Smooth muscle cell (in vitro differentiated cells): ENCODE data around the gene NYAP1. TPM values are rescaled to one million over a fixed set of nuclear protein-coding genes. Genes with fewer than 3 reads are reported as not detected.

ENCODE experiments used
- DNase-seq: peaks from one replicate; lab custom pipeline; 2025; ENCODE audit not compliant: unreplicated experiment; lab: John Stamatoyannopoulos, UW
- H2AFZ ChIP-seq: fragments of 200-600 bp; sonication (generic); 2 replicates; pipeline ENCODE4 v1.6.0; 2016; ENCODE audit warnings: antibody characterized with exemption, low read depth, mild to moderate bottlenecking
- H3F3A ChIP-seq: fragments of 200-600 bp; sonication (generic); 2 replicates; pipeline ENCODE4 v1.6.0; 2017; ENCODE audit warnings: antibody characterized with exemption, low read depth
- H3K27ac ChIP-seq: fragments of 200-600 bp; sonication (generic); 2 replicates; pipeline ENCODE4 v1.5.1; 2016; ENCODE audit warnings: low read depth, mild to moderate bottlenecking
- H3K27me3 ChIP-seq: fragments of 200-600 bp; sonication (generic); 2 replicates; pipeline ENCODE4 v1.6.1; 2016; ENCODE audit warnings: low read depth, mild to moderate bottlenecking
- H3K36me3 ChIP-seq: fragments of 200-600 bp; sonication (generic); 2 replicates; pipeline ENCODE4 v1.5.1; 2016; ENCODE audit warnings: low read depth
- H3K4me1 ChIP-seq: fragments of 200-600 bp; sonication (generic); 2 replicates; pipeline ENCODE4 v1.5.1; 2016; ENCODE audit warnings: low read depth
- H3K4me2 ChIP-seq: fragments of 200-600 bp; sonication (generic); 2 replicates; pipeline ENCODE4 v1.6.0; 2016; ENCODE audit warnings: mild to moderate bottlenecking
- H3K4me3 ChIP-seq: fragments of 200-600 bp; sonication (generic); 2 replicates; pipeline ENCODE4 v1.5.1; 2016; ENCODE audit warnings: mild to moderate bottlenecking
- H3K79me2 ChIP-seq: fragments of 200-600 bp; sonication (generic); 2 replicates; pipeline ENCODE4 v1.6.0; 2016; ENCODE audit warnings: low read depth, mild to moderate bottlenecking
- H3K9ac ChIP-seq: fragments of 200-600 bp; sonication (generic); 2 replicates; pipeline ENCODE4 v1.6.0; 2016; ENCODE audit warnings: low read depth
- H3K9me3 ChIP-seq: fragments of 200-600 bp; sonication (generic); replicated peaks from 2 replicates; pipeline ENCODE4 v1.5.1; 2016; ENCODE audit warnings: low read depth
- H4K20me1 ChIP-seq: fragments of 200-600 bp; sonication (generic); 2 replicates; pipeline ENCODE4 v1.6.0; 2016; ENCODE audit warnings: low read depth
- WGBS: methylation state at CpG from one replicate; pipeline ENCODE4 v1.1.7; 2016; ENCODE audit warnings: low lambda C conversion rate; 5-methylcytosine and 5-hydroxymethylcytosine counted together
- polyA plus RNA-seq: library from polyadenylated mRNA; unstranded; fragments of >200 nt; fragmentation: Nextera tagmentation; extraction: Ambion mirVana; gene quantifications from 2 replicates; pipeline ENCODE4 v1.2.1, GENCODE V29; 2016
- total RNA-seq: library from RNA; depleted of rRNA; stranded (reverse); fragments of >200 nt; gene quantifications from 2 replicates; pipeline ENCODE4 v1.2.3, GENCODE V29; 2014
- TF ChIP-seq, protein P1 (sequence below): fragments of 200-600 bp; sonication (generic); IDR thresholded peaks from 2 replicates; pipeline ENCODE4 v1.5.1; 2017; ENCODE audit warnings: borderline replicate concordance, mild to moderate bottlenecking, antibody characterized with exemption; ENCODE audit not compliant: insufficient read depth, poor library complexity, severe bottlenecking

NYAP1 gene
- total and polyA plus RNA-seq, 2 experiments from 2014 or later: 2.3 TPM; not detected in 1

DNA sequence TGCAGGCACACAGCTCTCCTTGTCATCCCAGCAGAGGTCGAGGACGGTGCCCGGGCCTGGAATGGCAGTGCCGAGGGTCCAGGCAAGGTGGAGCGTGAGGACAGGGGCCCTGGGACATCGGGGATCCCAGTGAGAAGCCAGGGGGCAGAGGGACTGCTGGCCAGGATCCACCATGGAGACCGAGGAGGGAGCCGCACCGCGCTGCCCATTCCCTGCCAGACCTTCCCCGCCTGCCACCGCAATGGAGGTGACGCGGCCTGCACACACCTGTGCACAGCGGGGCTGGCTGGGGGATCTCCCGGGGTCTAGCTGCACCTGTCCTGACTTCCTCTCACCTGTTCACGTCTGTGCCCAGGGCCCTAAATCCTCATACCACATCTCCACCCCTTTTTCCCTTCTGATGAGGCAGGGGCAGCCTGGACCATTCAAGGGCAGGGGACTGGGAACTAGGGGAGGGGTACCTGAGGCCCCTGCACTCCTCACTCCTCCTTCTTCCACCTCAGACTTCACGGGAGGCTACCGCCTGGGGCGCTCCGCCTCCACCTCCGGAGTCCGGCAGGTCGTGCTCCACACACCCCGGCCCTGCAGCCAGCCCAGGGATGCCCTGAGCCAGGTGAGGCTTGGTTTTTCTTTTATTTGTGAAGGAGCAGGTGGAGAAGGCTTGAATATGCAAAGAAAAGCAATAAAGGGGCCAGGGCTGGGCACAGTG, 6.9 kb downstream of the NYAP1 start:
- 93% methylated on average over 19 of the region's 25 CpGs for WGBS
- Histone ChIP-seq H3K4me2 (no peak overlapping the region), H2AFZ (no peak overlapping the region), H3K9me3 (no peaks in the 10 kb centered on the region), H3K9ac (no peak overlapping the region), H3K36me3 (no peaks in the 10 kb centered on the region), H3K4me3 (no peak overlapping the region), H3K79me2 (no peaks in the 10 kb centered on the region), H3K4me1 (peaks cover 18% of the 10 kb centered on the region), H3K27me3 (peaks cover 4% of the 10 kb centered on the region), H4K20me1 (no peaks in the 10 kb centered on the region), H3K27ac (no peak overlapping the region), H3F3A (no peaks in the 10 kb centered on the region)
- DNase-seq: no peak
- TF ChIP-seq, protein P1, sequence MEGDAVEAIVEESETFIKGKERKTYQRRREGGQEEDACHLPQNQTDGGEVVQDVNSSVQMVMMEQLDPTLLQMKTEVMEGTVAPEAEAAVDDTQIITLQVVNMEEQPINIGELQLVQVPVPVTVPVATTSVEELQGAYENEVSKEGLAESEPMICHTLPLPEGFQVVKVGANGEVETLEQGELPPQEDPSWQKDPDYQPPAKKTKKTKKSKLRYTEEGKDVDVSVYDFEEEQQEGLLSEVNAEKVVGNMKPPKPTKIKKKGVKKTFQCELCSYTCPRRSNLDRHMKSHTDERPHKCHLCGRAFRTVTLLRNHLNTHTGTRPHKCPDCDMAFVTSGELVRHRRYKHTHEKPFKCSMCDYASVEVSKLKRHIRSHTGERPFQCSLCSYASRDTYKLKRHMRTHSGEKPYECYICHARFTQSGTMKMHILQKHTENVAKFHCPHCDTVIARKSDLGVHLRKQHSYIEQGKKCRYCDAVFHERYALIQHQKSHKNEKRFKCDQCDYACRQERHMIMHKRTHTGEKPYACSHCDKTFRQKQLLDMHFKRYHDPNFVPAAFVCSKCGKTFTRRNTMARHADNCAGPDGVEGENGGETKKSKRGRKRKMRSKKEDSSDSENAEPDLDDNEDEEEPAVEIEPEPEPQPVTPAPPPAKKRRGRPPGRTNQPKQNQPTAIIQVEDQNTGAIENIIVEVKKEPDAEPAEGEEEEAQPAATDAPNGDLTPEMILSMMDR: no peak

DNA sequence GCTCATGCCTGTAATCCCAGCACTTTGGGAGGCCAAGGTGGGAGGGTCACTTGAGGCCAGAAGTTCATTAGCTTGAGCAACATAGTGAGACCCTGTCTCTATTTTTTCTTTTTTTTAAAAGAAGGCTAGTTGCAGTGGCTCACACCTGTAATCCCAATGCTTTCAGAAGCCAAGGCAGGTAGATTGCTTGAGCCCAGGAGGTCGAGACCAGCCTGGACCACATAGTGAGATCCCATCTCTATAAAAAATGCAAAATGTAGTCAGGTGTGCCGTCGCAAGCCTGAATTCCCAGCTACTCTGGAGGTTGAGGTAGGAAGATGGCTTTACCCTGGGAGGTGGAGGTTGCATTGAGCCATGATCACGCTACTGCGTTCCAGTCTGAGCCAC, 7.5 kb downstream of the NYAP1 start:
- no peak overlapping the region for H3K27ac ChIP-seq
- no peaks in the 10 kb centered on the region for H4K20me1 ChIP-seq
- no peaks in the 10 kb centered on the region for H3K79me2 ChIP-seq
- no peak overlapping the region for H3K4me3 ChIP-seq
- no peak overlapping the region for H3K4me2 ChIP-seq
- no peaks in the 10 kb centered on the region for H3K36me3 ChIP-seq
- peaks cover 18% of the 10 kb centered on the region for H3K4me1 ChIP-seq
- H2AFZ ChIP-seq: no peak overlapping the region
- DNase-seq: no peak
- H3K9me3 ChIP-seq: no peaks in the 10 kb centered on the region
- H3F3A ChIP-seq: no peaks in the 10 kb centered on the region
- WGBS: 96% methylated on average over 5 of the region's 5 CpGs
- H3K27me3 ChIP-seq: peaks cover 4% of the 10 kb centered on the region
- no peak overlapping the region for H3K9ac ChIP-seq
- TF ChIP-seq, protein P1: no peak

DNA sequence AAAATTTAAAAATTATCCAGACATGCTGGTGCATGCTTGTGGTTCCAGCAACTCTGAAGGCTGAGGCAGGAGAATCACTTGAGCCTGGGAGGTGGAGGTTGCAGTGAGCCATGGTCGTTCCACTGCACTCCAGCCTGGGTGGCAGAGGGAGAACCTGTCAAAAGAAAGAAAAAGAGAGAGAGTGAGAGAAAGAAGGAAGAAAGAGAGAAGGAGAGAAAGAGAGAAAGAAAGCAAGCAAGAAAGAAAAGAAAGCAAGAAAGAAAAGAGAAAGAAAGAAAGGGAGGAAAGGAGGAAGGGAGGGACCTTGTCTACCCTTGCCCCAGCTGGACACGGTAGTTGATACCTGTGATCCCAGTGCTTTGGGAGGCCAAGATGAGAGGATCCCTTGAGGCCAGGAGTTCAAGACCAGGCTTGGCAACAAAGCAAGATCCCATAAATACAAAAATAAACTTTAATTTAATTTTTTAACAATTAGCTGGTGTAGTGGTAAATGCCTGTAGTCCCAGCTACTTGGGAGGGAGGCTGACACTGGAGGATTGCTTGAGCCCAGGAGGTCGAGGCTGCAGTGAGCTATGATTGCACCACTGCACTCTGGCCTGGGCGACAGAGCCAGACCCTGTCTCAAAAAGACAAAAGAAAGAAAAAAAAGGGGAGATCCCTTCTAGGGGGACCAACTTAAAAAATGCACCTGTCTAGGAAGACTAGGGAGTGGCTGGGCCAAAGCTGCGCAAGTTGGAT, 9.2 kb downstream of the NYAP1 start:
- Histone ChIP-seq H3K4me2 (peak overlapping the region; percentile 82), H3K36me3 (no peaks in the 10 kb centered on the region), H3K27ac (no peak overlapping the region), H2AFZ (no peak overlapping the region), H3K4me1 (peaks cover 18% of the 10 kb centered on the region), H3K27me3 (peaks cover 4% of the 10 kb centered on the region), H3K4me3 (peak overlapping the region; percentile 23), H3K9me3 (no peaks in the 10 kb centered on the region), H3K9ac (no peak overlapping the region), H3F3A (no peaks in the 10 kb centered on the region), H3K79me2 (no peaks in the 10 kb centered on the region), H4K20me1 (no peaks in the 10 kb centered on the region)
- 90% methylated on average over 5 of the region's 5 CpGs for WGBS
- DNase-seq: no peak
- TF ChIP-seq, protein P1: no peak
